ENCODE data around the gene SNRK.

SNRK gene

GRCh38 chr3:43366885-43367284 lies 80.5 kb downstream of the SNRK start:
- Histone ChIP-seq H3K4me3 (ENCODE audit: insufficient read depth, low read depth, low read length) (no peak overlapping the region), H3K27ac (ENCODE audit: insufficient read depth, low read depth, low read length, poor library complexity, severe bottlenecking) (no peak overlapping the region), H3K36me3 (ENCODE audit: control insufficient read depth, insufficient read depth, low read length) (no peaks in the 10 kb centered on the region), H3K27me3 (ENCODE audit: control insufficient read depth, insufficient read depth, low read length, poor library complexity, severe bottlenecking) (no peaks in the 10 kb centered on the region), H3K9me3 (ENCODE audit: control insufficient read depth, low read length) (no peaks in the 10 kb centered on the region), H3K4me1 (ENCODE audit: control insufficient read depth, insufficient read depth, low read length) (peaks cover 6% of the 10 kb centered on the region)
- 93 to 94% methylated on average over 9 of the region's 9 CpGs for WGBS, 2 experiments

- H3K27ac ChIP-seq (ENCODE audit: insufficient read depth, low read depth, low read length, poor library complexity, severe bottlenecking): no peak overlapping the region
- H3K9me3 ChIP-seq (ENCODE audit: control insufficient read depth, low read length): no peaks in the 10 kb centered on the region
- H3K27me3 ChIP-seq (ENCODE audit: control insufficient read depth, insufficient read depth, low read length, poor library complexity, severe bottlenecking): no peaks in the 10 kb centered on the region
- H3K4me1 ChIP-seq (ENCODE audit: control insufficient read depth, insufficient read depth, low read length): peaks cover 28% of the 10 kb centered on the region
- no peak overlapping the region for H3K4me3 ChIP-seq (ENCODE audit: insufficient read depth, low read depth, low read length)
- no peaks in the 10 kb centered on the region for H3K36me3 ChIP-seq (ENCODE audit: control insufficient read depth, insufficient read depth, low read length)
- 93 to 94% methylated on average over 8 of the region's 8 CpGs for WGBS, 2 experiments
These were observed 83.3 kb downstream of the SNRK start for GRCh38 chr3:43369404-43370292.

DNA sequence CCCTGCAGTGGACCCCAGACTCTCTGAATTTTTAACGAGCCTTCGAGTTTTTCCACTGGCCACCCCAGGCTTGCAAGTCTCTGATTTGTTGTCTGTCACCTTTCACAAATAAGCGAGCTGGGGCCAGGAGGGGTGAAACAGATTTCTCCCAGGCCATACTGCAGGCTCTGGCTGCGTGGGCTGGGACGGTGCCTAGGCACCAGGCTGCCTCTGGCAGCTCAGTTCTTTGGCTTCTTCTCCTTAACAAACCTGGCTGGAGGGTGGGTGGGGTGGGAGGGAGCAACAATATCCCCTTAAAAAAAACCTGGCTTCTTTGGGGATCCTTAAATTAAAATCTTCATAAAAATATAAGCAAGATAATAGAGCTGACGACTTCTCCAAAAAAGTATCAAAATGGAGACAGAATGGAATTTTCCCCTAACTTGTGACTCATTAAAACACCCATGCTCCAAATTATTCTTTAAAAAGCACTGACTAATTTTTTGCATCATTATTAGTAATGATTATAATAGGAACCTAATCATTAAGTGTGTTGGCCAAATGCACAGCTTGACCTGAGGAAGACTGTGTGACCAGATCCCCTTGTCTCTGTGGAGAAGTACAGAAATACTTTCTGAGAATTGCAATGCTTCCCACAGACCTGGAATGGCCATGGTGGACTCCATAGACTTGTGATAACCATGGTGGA lies 84.1 kb downstream of the SNRK start:
- no peaks in the 10 kb centered on the region for H3K27me3 ChIP-seq (ENCODE audit: control insufficient read depth, insufficient read depth, low read length, poor library complexity, severe bottlenecking)
- no peak overlapping the region for H3K4me3 ChIP-seq (ENCODE audit: insufficient read depth, low read depth, low read length)
- H3K4me1 ChIP-seq (ENCODE audit: control insufficient read depth, insufficient read depth, low read length): peaks cover 28% of the 10 kb centered on the region
- H3K27ac ChIP-seq (ENCODE audit: insufficient read depth, low read depth, low read length, poor library complexity, severe bottlenecking): no peak overlapping the region
- no peaks in the 10 kb centered on the region for H3K9me3 ChIP-seq (ENCODE audit: control insufficient read depth, low read length)
- H3K36me3 ChIP-seq (ENCODE audit: control insufficient read depth, insufficient read depth, low read length): no peaks in the 10 kb centered on the region
- 72 to 92% methylated on average over 5 to 6 of the region's 6 CpGs for WGBS, 2 experiments

DNA sequence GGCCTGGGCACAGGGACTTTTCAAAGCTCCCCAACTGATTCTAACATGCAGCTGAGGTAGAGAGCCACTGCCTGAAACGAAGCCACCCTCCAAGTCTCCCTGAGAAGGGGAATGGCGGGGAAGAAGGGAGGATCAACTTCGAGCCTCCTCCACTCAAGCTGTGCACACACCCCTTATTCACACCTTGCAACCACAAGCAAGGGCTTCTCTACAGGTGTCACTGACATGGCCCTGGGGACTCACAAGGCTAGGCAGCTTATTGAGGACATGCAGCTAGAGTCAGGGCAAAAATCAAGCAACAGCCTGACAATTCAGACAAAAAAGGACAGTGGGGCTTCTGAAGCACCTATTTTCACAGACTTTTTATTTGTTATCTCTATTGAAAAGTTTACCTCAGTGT lies 85.2 kb downstream of the SNRK start:
- Histone ChIP-seq H3K4me3 (ENCODE audit: insufficient read depth, low read depth, low read length) (no peak overlapping the region), H3K36me3 (ENCODE audit: control insufficient read depth, insufficient read depth, low read length) (no peaks in the 10 kb centered on the region), H3K4me1 (ENCODE audit: control insufficient read depth, insufficient read depth, low read length) (peaks cover 28% of the 10 kb centered on the region), H3K9me3 (ENCODE audit: control insufficient read depth, low read length) (no peaks in the 10 kb centered on the region), H3K27ac (ENCODE audit: insufficient read depth, low read depth, low read length, poor library complexity, severe bottlenecking) (no peak overlapping the region), H3K27me3 (ENCODE audit: control insufficient read depth, insufficient read depth, low read length, poor library complexity, severe bottlenecking) (no peaks in the 10 kb centered on the region)
- WGBS, 2 experiments: 88 to 97% methylated on average over 3 of the region's 3 CpGs

DNA sequence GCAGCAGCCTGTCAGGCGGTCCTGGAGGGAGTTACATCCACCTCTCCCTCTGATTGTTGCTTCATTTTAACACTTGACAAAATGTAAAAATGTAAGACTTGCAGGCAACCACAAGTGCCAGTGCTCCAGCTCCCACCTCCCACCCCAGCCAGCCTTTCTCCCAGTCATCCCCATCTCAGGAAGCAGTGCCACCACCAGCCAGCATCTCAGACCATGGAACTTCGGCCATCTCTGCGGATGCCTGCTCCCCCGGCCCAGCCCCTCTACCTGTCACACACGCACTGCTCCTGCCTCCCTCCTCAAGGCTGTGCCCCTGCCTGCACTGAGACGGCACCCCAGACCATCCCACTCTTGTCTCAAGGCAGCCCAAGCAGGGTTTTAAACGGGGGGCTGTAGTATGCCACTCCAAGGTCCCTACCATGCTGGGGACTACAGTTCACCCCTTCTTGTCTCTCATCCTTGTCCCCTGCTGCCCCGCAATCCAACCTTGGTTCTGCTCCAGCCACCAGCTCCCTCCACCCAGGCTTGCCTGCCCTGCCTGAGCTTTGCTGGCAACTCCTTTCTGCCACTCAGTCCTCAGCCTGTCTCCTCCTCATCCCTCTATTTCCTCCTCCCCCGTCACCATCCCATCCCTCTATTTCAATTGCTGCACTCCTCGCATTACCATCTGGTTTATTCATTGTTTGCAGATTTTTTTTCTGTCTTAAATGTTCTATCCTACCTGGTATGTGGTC lies 85.8 kb downstream of the SNRK start:
- Histone ChIP-seq H3K27me3 (ENCODE audit: control insufficient read depth, insufficient read depth, low read length, poor library complexity, severe bottlenecking) (no peaks in the 10 kb centered on the region), H3K4me3 (ENCODE audit: insufficient read depth, low read depth, low read length) (no peak overlapping the region), H3K27ac (ENCODE audit: insufficient read depth, low read depth, low read length, poor library complexity, severe bottlenecking) (no peak overlapping the region), H3K9me3 (ENCODE audit: control insufficient read depth, low read length) (no peaks in the 10 kb centered on the region), H3K36me3 (ENCODE audit: control insufficient read depth, insufficient read depth, low read length) (no peaks in the 10 kb centered on the region), H3K4me1 (ENCODE audit: control insufficient read depth, insufficient read depth, low read length) (peaks cover 28% of the 10 kb centered on the region)
- 87 to 88% methylated on average over 9 to 10 of the region's 10 CpGs for WGBS, 2 experiments

DNA sequence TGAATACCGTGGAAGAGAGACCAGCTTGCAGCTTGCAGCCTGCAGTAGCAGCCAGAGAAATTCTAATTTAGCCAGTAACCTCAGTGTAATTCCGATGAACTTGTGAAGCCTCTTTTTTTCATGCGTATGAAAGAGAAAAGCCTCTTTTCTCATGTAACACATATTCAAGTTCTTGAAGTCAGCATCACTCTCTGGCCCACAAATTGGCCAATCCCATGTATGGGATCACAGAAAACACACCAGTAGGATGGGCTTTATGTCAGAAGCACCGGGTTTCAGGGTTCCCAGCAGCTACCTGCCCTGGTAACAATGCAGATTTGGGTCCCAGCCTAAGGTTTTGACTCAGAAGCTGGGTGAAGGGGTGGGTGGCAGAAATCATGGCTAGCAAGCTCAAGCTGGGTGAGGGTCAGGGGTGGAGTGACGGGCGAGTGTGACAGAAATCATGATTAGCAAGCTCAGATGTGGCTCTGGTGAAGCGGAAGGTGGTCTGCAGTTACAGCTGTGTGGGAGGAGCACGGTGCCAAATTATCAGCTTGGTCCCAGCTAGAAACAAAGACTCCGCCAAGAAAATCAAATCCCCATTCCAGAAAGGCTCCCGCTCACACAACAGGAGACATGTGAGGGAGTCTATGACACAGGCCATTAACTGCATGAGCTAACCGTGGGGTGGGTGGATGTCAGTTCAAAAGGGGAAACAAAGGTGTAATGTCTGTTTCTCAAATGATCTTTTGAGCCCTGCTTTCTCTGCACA lies 86.6 kb downstream of the SNRK start:
- Histone ChIP-seq H3K9me3 (ENCODE audit: control insufficient read depth, low read length) (no peaks in the 10 kb centered on the region), H3K27me3 (ENCODE audit: control insufficient read depth, insufficient read depth, low read length, poor library complexity, severe bottlenecking) (no peaks in the 10 kb centered on the region), H3K27ac (ENCODE audit: insufficient read depth, low read depth, low read length, poor library complexity, severe bottlenecking) (no peak overlapping the region), H3K36me3 (ENCODE audit: control insufficient read depth, insufficient read depth, low read length) (no peaks in the 10 kb centered on the region), H3K4me1 (ENCODE audit: control insufficient read depth, insufficient read depth, low read length) (peaks cover 24% of the 10 kb centered on the region), H3K4me3 (ENCODE audit: insufficient read depth, low read depth, low read length) (no peak overlapping the region)
- 63 to 66% methylated on average over 11 of the region's 11 CpGs for WGBS, 2 experiments

- no peak overlapping the region for H3K27ac ChIP-seq (ENCODE audit: insufficient read depth, low read depth, low read length, poor library complexity, severe bottlenecking)
- peaks cover 23% of the 10 kb centered on the region for H3K4me1 ChIP-seq (ENCODE audit: control insufficient read depth, insufficient read depth, low read length)
- no peak overlapping the region for H3K4me3 ChIP-seq (ENCODE audit: insufficient read depth, low read depth, low read length)
- H3K27me3 ChIP-seq (ENCODE audit: control insufficient read depth, insufficient read depth, low read length, poor library complexity, severe bottlenecking): no peaks in the 10 kb centered on the region
- 86 to 92% methylated on average over 3 of the region's 3 CpGs for WGBS, 2 experiments
- no peaks in the 10 kb centered on the region for H3K36me3 ChIP-seq (ENCODE audit: control insufficient read depth, insufficient read depth, low read length)
- H3K9me3 ChIP-seq (ENCODE audit: control insufficient read depth, low read length): no peaks in the 10 kb centered on the region
These were observed 87.2 kb downstream of the SNRK start for GRCh38 chr3:43373560-43373928.

GRCh38 chr3:43378066-43378935 lies 92.0 kb downstream of the SNRK start:
- 95 to 100% methylated on average over 2 of the region's 2 CpGs for WGBS, 2 experiments
- Histone ChIP-seq H3K27me3 (ENCODE audit: control insufficient read depth, insufficient read depth, low read length, poor library complexity, severe bottlenecking) (no peaks in the 10 kb centered on the region), H3K9me3 (ENCODE audit: control insufficient read depth, low read length) (no peaks in the 10 kb centered on the region), H3K27ac (ENCODE audit: insufficient read depth, low read depth, low read length, poor library complexity, severe bottlenecking) (no peak overlapping the region), H3K4me1 (ENCODE audit: control insufficient read depth, insufficient read depth, low read length) (peaks cover 8% of the 10 kb centered on the region), H3K4me3 (ENCODE audit: insufficient read depth, low read depth, low read length) (no peak overlapping the region), H3K36me3 (ENCODE audit: control insufficient read depth, insufficient read depth, low read length) (no peaks in the 10 kb centered on the region)

GRCh38 chr3:43379343-43379742 lies 93.0 kb downstream of the SNRK start:
- no peaks in the 10 kb centered on the region for H3K4me1 ChIP-seq (ENCODE audit: control insufficient read depth, insufficient read depth, low read length)
- no peaks in the 10 kb centered on the region for H3K9me3 ChIP-seq (ENCODE audit: control insufficient read depth, low read length)
- no peaks in the 10 kb centered on the region for H3K36me3 ChIP-seq (ENCODE audit: control insufficient read depth, insufficient read depth, low read length)
- H3K27me3 ChIP-seq (ENCODE audit: control insufficient read depth, insufficient read depth, low read length, poor library complexity, severe bottlenecking): no peaks in the 10 kb centered on the region
- no peak overlapping the region for H3K4me3 ChIP-seq (ENCODE audit: insufficient read depth, low read depth, low read length)
- 85 to 89% methylated on average over 3 of the region's 3 CpGs for WGBS, 2 experiments
- no peak overlapping the region for H3K27ac ChIP-seq (ENCODE audit: insufficient read depth, low read depth, low read length, poor library complexity, severe bottlenecking)
